Pancreas (tissue), 10 donors: ENCODE data around the gene NDUFS7. TPM values are rescaled to one million over a fixed set of nuclear protein-coding genes. Genes with fewer than 3 reads are reported as not detected.

Source experiments
- ATAC-seq, 4 donors: fragments of 200-7000 bp; cut with Tn5 transposase; one replicate each; pipeline versions ENCODE4 v1.8.0 to v1.9.1; 2020; ENCODE audit warnings: mild to moderate bottlenecking in 4 of 4, moderate library complexity in 4 of 4
- DNase-seq, 6 donors: peaks; one replicate each; pipeline ENCODE4 v3.0.0-alpha.2; 2020
- FAIRE-seq: peaks from 2 replicates; lab custom pipeline; 2012; peaks lifted over from hg19 to GRCh38; lab: Jason Lieb, UNC
- H3K27ac ChIP-seq, 4 donors: fragments of 200-600 bp; sonication (generic); 1 replicate in 3 of 4; 2 replicates in 1 of 4; pipeline versions ENCODE4 v1.5.0 to v1.8.0; 2020
- H3K27me3 ChIP-seq, 4 donors: fragments of 200-600 bp; one replicate each; pipeline ENCODE4 v1.8.0; 2021
- H3K36me3 ChIP-seq, 3 donors: fragments of 200-600 bp; sonication (generic) in 1 of 3; one replicate each; pipeline versions ENCODE4 v1.5.0 to v1.8.0; 2020 to 2021
- H3K4me1 ChIP-seq, 3 donors: fragments of 200-600 bp; one replicate each; pipeline ENCODE4 v1.8.0; 2021
- H3K4me3 ChIP-seq, 4 donors: fragments of 200-600 bp; sonication (generic) in 2 of 4; one replicate each; pipeline versions ENCODE4 v1.5.0 to v1.8.0; 2020 to 2021
- H3K9me3 ChIP-seq, 4 donors: fragments of 200-600 bp; one replicate each; pipeline ENCODE4 v1.8.0; 2021
- WGBS, 2 donors: extraction: QIAGEN DNeasy Blood & Tissue Kit; methylation state at CpG; one replicate each; pipeline ENCODE4 v1.1.7; 2013; 5-methylcytosine and 5-hydroxymethylcytosine counted together
- intact Hi-C, 3 donors: fragments of 100-400 bp; cut with DNase I; formaldehyde crosslinking; loops; one replicate each; pipeline versions ENCODE4 v1.11.1 to v1.14.2; 2022
- polyA plus RNA-seq, 2 donors: library from polyadenylated mRNA; stranded (reverse); fragments of 200-250 nt; gene quantifications; one replicate each; pipeline ENCODE4 v1.2.3, GENCODE V29; 2013
- total RNA-seq, 6 donors: library from RNA; stranded (reverse); fragmentation: NEBNext Ultra II Directional in 4 of 6; extraction: Animal tissue kit (Norgen Biotek cat#: 25700) in 4 of 6; gene quantifications; one replicate each; pipeline versions ENCODE4 v1.2.1 to v1.2.4, GENCODE V29; 2021 to 2023
- TF ChIP-seq, protein P1 (sequence below), 4 donors: fragments of 200-600 bp; sonication (generic) in 3 of 4; IDR thresholded peaks; one replicate each; pipeline versions ENCODE4 v1.5.0 to v1.8.0; 2021; ENCODE audit warnings: antibody characterized with exemption in 4 of 4
- donor health status: healthy with polysubstance abuse.
- donor health status: DM: no; HTN: no; CAD: no; lungs with moderate emphysema.
- donor health status: DM: no; HTN: no; CAD: no.
- donor health status: control.
- donor health status: control.
- donor health status: Bipolar disorder and iron deficiency.
- donor health status: DM: yes; HTN: yes; CAD: no.
- donor health status: DM: no; HTN: no; CAD: no.
- donor health status: DM: no; HTN: no; CAD: no.
- donor health status: DM: yes; HTN: yes; CAD: no.

NDUFS7 gene
- total and polyA plus RNA-seq, 8 donors: 32.1 to 70.8 (median 46.5) TPM

DNA sequence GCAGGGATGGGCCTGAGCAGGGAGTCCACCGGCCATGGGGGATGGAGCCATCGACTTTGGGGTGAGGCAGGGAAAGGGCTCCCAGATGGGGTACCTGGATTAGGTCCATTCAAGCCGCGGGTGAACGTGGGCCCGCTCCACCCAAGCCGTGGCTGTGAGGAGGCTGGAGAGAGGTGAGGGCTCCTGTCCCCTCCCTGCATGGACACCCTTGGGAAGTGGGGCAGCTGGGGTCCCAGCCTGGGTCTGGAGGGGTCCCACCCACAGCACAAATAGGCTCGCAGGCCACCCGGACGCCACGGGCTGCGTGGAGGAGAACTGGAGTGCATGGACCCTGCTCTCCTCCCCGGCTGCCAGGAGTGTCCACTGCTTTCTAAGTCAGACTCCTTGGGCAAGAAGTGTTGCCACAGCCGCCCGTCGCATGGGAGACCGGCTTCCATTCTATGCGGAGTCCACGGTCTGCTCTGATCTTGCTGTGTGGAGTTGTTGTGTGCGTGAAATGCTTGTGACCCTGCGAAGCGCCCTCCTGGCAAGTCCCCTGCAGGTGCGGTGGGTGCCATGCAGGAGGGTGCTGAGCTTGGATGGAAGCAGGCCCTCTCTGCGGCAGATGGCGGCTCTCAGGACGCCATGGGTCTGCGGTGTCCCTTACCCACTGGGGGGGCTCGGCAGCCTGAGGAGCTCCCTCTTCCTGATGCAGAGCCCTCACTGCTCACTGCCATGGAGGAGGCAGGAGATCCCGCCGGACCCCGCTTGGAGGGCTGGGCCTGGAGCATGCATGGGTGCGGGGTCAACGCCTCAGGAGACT, 25.7 kb downstream of the NDUFS7 start:
- Histone ChIP-seq H3K9me3 (no peaks in the 10 kb centered on the region), H3K27ac (peak overlapping the region; percentile 87 to 91 (median 88)), H3K36me3 (no peaks in the 10 kb centered on the region), H3K4me3 (peak overlapping the region in 3 of 4 donors; percentile 91 to 100 (median 92)), H3K4me1 (peaks cover 42 to 48% (median 44%) of the 10 kb centered on the region in 3 donors), H3K27me3 (no peaks in the 10 kb centered on the region)
- DNase-seq (peak in 1 of 6 donors; percentile 61), ATAC-seq (no peak), FAIRE-seq (no peak)
- intact Hi-C loops: no loop called here
- TF ChIP-seq, protein P1, sequence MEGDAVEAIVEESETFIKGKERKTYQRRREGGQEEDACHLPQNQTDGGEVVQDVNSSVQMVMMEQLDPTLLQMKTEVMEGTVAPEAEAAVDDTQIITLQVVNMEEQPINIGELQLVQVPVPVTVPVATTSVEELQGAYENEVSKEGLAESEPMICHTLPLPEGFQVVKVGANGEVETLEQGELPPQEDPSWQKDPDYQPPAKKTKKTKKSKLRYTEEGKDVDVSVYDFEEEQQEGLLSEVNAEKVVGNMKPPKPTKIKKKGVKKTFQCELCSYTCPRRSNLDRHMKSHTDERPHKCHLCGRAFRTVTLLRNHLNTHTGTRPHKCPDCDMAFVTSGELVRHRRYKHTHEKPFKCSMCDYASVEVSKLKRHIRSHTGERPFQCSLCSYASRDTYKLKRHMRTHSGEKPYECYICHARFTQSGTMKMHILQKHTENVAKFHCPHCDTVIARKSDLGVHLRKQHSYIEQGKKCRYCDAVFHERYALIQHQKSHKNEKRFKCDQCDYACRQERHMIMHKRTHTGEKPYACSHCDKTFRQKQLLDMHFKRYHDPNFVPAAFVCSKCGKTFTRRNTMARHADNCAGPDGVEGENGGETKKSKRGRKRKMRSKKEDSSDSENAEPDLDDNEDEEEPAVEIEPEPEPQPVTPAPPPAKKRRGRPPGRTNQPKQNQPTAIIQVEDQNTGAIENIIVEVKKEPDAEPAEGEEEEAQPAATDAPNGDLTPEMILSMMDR (IDR thresholded peaks at IDR 0.05): no peak
- WGBS, 2 donors: 31 to 32% methylated on average over 33 of the region's 33 CpGs

DNA sequence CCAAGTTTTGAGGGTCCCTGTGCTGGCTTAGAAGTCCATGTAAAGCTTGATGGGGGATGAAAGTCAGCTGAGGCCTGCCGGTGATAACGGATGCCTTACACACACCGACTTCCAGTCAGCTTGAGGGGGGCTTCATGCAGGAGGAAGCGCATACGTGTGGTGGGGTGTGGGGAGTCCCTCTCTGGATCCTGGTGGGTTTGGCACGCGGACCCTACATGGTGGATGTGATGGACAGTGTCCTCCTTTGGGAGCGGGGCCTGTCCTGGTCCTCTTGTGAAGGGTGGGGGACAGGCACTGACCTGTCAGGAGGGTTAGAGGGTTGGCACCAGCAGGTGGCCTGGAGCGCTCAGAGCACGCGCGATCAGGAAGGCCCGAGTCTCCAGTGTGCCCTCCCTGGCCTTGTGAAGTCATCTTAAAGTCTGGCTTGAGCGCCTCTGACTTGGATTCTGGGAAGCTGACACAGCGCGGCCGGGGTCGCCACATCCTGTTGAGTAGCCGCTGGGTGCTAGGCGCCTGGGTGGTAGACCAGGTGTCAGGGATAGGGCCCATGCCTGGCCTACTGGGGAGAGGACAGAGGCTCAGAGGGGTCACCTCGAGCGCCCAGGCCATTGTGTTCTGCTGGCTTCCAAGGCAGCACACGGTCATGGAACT, 26.6 kb downstream of the NDUFS7 start:
- intact Hi-C loops: no loop called here
- peak overlapping the region in 2 of 4 donors; percentile 91 to 100 for H3K4me3 ChIP-seq
- peak overlapping the region in 2 of 4 donors; percentile 35 to 37 for H3K27ac ChIP-seq
- H3K36me3 ChIP-seq: no peaks in the 10 kb centered on the region
- DNase-seq (peak in 2 of 6 donors; percentile 61 to 66), FAIRE-seq (no peak), ATAC-seq (no peak)
- no peaks in the 10 kb centered on the region for H3K9me3 ChIP-seq
- 66 to 75% methylated on average over 23 of the region's 23 CpGs for WGBS, 2 donors
- H3K4me1 ChIP-seq: peaks cover 47 to 54% (median 49%) of the 10 kb centered on the region in 3 donors
- TF ChIP-seq, protein P1 (IDR thresholded peaks at IDR 0.05): no peak
- H3K27me3 ChIP-seq: no peaks in the 10 kb centered on the region

DNA sequence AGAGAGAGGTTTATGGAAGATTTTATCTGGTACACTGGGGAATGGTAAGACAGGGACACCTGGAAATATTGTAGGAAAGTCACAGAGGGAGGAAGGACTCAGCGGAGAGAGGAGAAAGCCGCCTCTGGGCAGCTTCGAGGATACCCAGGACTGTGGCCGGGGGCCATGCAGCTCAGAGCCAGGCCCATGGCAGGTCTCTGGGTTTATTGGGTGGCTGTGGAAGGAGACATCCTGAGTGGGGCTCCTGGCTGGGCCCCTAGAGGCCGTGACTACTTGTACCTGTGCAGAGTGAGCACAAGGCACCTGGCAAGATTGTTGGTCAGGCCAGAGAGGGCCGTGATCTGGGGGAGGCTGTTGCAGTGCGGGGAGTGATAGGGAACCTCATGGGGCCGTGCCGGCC, 27.1 kb downstream of the NDUFS7 start:
- H3K4me3 ChIP-seq: no peak overlapping the region
- ATAC-seq (no peak), DNase-seq (no peak), FAIRE-seq (no peak)
- no peaks in the 10 kb centered on the region for H3K27me3 ChIP-seq
- peaks cover 52 to 58% (median 54%) of the 10 kb centered on the region in 3 donors for H3K4me1 ChIP-seq
- H3K36me3 ChIP-seq: no peaks in the 10 kb centered on the region
- TF ChIP-seq, protein P1 (IDR thresholded peaks at IDR 0.05): no peak
- H3K27ac ChIP-seq: peak overlapping the region in 2 of 4 donors; percentile 35 to 37
- WGBS, 2 donors: 58% methylated on average over 9 of the region's 9 CpGs
- H3K9me3 ChIP-seq: no peaks in the 10 kb centered on the region
- intact Hi-C loops: no loop called here

DNA sequence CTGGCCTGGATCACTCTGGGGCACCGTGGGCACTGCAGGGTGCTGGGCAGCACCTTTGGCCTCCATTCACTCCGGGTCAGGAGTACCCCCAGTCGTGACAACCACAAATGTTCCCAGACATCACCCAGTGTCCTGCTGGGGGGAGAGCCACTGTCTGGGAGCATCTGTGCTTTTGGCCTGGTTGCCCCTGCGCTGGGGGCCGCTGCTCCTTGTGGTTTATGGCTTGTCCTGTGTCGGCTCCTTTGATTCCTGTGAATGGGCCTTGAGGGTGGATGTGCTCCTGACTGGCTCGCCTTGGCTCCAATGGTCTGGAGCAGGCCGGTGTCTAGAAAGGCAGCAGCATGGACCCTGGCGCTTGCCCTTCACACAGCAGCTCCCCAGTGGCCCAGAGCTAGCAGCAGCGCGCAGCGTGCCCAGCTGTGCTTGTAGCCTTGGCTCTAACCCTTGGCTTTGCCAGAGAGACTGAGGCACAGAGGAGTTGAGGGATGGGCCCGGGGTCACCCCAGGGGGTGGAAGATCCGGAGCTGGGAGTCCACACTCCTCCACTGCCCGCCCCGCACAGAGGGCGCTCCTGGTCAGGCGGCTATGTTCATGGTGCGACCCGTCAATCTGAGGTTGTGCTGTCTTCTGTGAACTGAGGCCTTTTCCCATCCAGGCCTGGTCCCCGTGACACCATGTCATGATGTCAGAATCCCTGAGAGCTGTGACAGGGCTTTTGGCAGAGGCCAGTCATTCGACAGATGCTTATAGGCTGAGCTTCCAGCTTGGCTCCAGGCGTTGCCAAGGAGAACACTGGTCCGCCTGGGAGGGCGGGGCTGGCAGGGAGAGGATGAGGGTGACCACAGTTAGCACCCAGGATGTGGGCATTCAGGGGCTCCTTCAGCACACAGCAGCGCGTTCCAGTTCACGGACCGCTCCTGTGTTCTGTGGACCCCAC, 27.8 kb downstream of the NDUFS7 start:
- Histone ChIP-seq H3K4me1 (peaks cover 55 to 59% (median 59%) of the 10 kb centered on the region in 3 donors), H3K9me3 (no peaks in the 10 kb centered on the region), H3K36me3 (no peaks in the 10 kb centered on the region), H3K27me3 (no peaks in the 10 kb centered on the region), H3K27ac (peak overlapping the region in 2 of 4 donors; percentile 4 to 15), H3K4me3 (no peak overlapping the region)
- DNase-seq (peak in 1 of 6 donors; percentile 55), FAIRE-seq (no peak), ATAC-seq (no peak)
- TF ChIP-seq, protein P1 (IDR thresholded peaks at IDR 0.05): no peak
- intact Hi-C loops: no loop called here
- WGBS, 2 donors: 74 to 80% methylated on average over 29 of the region's 29 CpGs
